Tibial nerve (tissue), 4 donors: Measurements from ENCODE around the gene ALPI.

Source experiments
- CTCF ChIP-seq, 5 experiments: fragments of 200-600 bp in 3 of 5; fragments of 450-650 bp in 2 of 5; sonication (generic) in 3 of 5; IDR thresholded peaks; one replicate each; pipeline ENCODE4 v1.5.1; 2016 to 2019; ENCODE audit warnings: antibody characterized with exemption in 5 of 5, mild to moderate bottlenecking in 3 of 5, moderate library complexity in 2 of 5
- EP300 ChIP-seq, 2 donors: sonication (generic); formaldehyde crosslinking; IDR thresholded peaks; one replicate each; pipeline ENCODE4 v1.6.1; 2017; ENCODE audit warnings: antibody characterized with exemption in 2 of 2, mild to moderate bottlenecking in 1 of 2
- POLR2A ChIP-seq, 2 donors: fragments of 450-650 bp; IDR thresholded peaks; one replicate each; pipeline ENCODE4 v1.6.1; 2017; ENCODE audit warnings: antibody characterized with exemption in 2 of 2, mild to moderate bottlenecking in 2 of 2, moderate library complexity in 2 of 2

- TF ChIP-seq CTCF (IDR thresholded peaks at IDR 0.05) (no peak), EP300 (IDR thresholded peaks at IDR 0.05) (no peak), POLR2A (IDR thresholded peaks at IDR 0.05) (no peak)
Measured at GRCh38 chr2:232506709-232507108, 50.8 kb downstream of the ALPI start.
